HG03159 (cell line): ENCODE results near the gene TRIO.
"Not testable (repeated sequence)": the region's sequence is repeated elsewhere in the genome, so short reads cannot be mapped to it uniquely, and the experiment has no call there.

Source experiments
- ATAC-seq: cut with Tn5 transposase; IDR thresholded peaks from one replicate; pipeline ENCODE4 v1.9.1; 2021; ENCODE audit warnings: mild to moderate bottlenecking, moderate library complexity; ENCODE audit not compliant: unreplicated experiment

The TRIO gene

GRCh38 chr5:14369780-14370179, 226.6 kb downstream of the TRIO start:
- no peak for ATAC-seq

- no peak for ATAC-seq
Measured at GRCh38 chr5:14370386-14370785, 227.2 kb downstream of the TRIO start.

GRCh38 chr5:14373685-14374084, 230.5 kb downstream of the TRIO start:
- no peak for ATAC-seq

- ATAC-seq = no peak
Measured at GRCh38 chr5:14374100-14374499, 231.0 kb downstream of the TRIO start.

GRCh38 chr5:14376789-14377188, 233.6 kb downstream of the TRIO start:
- ATAC-seq = no peak

- ATAC-seq = no peak
Measured at GRCh38 chr5:14379739-14380497, 236.8 kb downstream of the TRIO start.

GRCh38 chr5:14380712-14381111, 237.6 kb downstream of the TRIO start:
- no peak for ATAC-seq

- ATAC-seq = no peak
Measured at GRCh38 chr5:14382640-14383039, 239.5 kb downstream of the TRIO start.

- no peak for ATAC-seq
Measured at GRCh38 chr5:14383923-14384322, 240.8 kb downstream of the TRIO start.

- no peak for ATAC-seq
Measured at GRCh38 chr5:14385019-14385418, 241.9 kb downstream of the TRIO start.

GRCh38 chr5:14386884-14387624, 243.9 kb downstream of the TRIO start:
- ATAC-seq = no peak

- no peak for ATAC-seq
Measured at GRCh38 chr5:14388741-14389140, 245.6 kb downstream of the TRIO start.

- not testable (repeated sequence) for ATAC-seq
Measured at GRCh38 chr5:14392552-14392951, 249.4 kb downstream of the TRIO start.

- ATAC-seq = no peak
Measured at GRCh38 chr5:14394365-14394764, 251.2 kb downstream of the TRIO start.

- no peak for ATAC-seq
Measured at GRCh38 chr5:14395411-14395810, 252.3 kb downstream of the TRIO start.

- ATAC-seq = no peak
Measured at GRCh38 chr5:14396066-14396465, 252.9 kb downstream of the TRIO start.

- ATAC-seq = no peak
Measured at GRCh38 chr5:14396737-14397136, 253.6 kb downstream of the TRIO start.

GRCh38 chr5:14397717-14398116, 254.6 kb downstream of the TRIO start:
- no peak for ATAC-seq

- no peak for ATAC-seq
Measured at GRCh38 chr5:14399054-14399692, 256.0 kb downstream of the TRIO start.

GRCh38 chr5:14400085-14400484, 256.9 kb downstream of the TRIO start:
- no peak for ATAC-seq

- ATAC-seq = no peak
Measured at GRCh38 chr5:14400611-14401010, 257.5 kb downstream of the TRIO start.

GRCh38 chr5:14401639-14402038, 258.5 kb downstream of the TRIO start:
- no peak for ATAC-seq
